OCI-LY1 (cell line): ENCODE measurements around the gene POU3F3.

Source experiments
- H2AFZ ChIP-seq: fragments of 200-600 bp; sonication (generic), shearing (Covaris generic); 2 replicates; pipeline ENCODE4 v1.6.0; 2014; ENCODE audit warnings: antibody characterized with exemption, mild to moderate bottlenecking, low read length
- H3F3A ChIP-seq: fragments of 200-600 bp; sonication (generic), shearing (Covaris generic); 2 replicates; pipeline ENCODE4 v1.6.0; 2014; ENCODE audit warnings: mild to moderate bottlenecking, antibody characterized with exemption, low read length, moderate library complexity; ENCODE audit not compliant: insufficient read depth
- H3K27ac ChIP-seq: fragments of 200-600 bp; sonication (generic); 2 replicates; pipeline ENCODE4 v1.5.1; 2014; ENCODE audit warnings: low read length, mixed run types, mild to moderate bottlenecking, low read depth; ENCODE audit not compliant: poor library complexity, severe bottlenecking
- H3K27me3 ChIP-seq: fragments of 200-600 bp; sonication (generic); 2 replicates; pipeline ENCODE4 v1.6.0; 2014; ENCODE audit warnings: antibody characterized with exemption, mild to moderate bottlenecking, low read length, moderate library complexity; ENCODE audit not compliant: insufficient read depth
- H3K36me3 ChIP-seq: fragments of 200-600 bp; sonication (generic); 2 replicates; pipeline ENCODE4 v1.6.1; 2014; ENCODE audit warnings: mild to moderate bottlenecking, antibody characterized with exemption, low read length, moderate library complexity, mixed read lengths; ENCODE audit not compliant: insufficient read depth
- H3K4me1 ChIP-seq: fragments of 200-600 bp; sonication (generic); 2 replicates; pipeline ENCODE4 v1.5.1; 2014; ENCODE audit warnings: mild to moderate bottlenecking, low read length, moderate library complexity; ENCODE audit not compliant: insufficient read depth, severe bottlenecking
- H3K4me2 ChIP-seq: fragments of 200-600 bp; sonication (generic), shearing (Covaris generic); 2 replicates; pipeline ENCODE4 v1.6.1; 2014; ENCODE audit warnings: low read length
- H3K4me3 ChIP-seq: fragments of 200-600 bp; sonication (generic); 2 replicates; pipeline ENCODE4 v1.5.1; 2014; ENCODE audit warnings: low read length, low read depth, mild to moderate bottlenecking, mixed read lengths; ENCODE audit not compliant: poor library complexity, severe bottlenecking
- H3K79me2 ChIP-seq: fragments of 200-600 bp; shearing (Covaris generic); 2 replicates; pipeline ENCODE4 v1.6.1; 2016; ENCODE audit warnings: mixed run types, low read length, mixed read lengths; ENCODE audit not compliant: insufficient read depth
- H3K9ac ChIP-seq: fragments of 200-600 bp; sonication (generic), shearing (Covaris generic); 2 replicates; pipeline ENCODE4 v1.6.1; 2014; ENCODE audit warnings: mild to moderate bottlenecking, low read length, mixed read lengths
- H3K9me2 ChIP-seq: fragments of 200-600 bp; sonication (generic), shearing (Covaris generic); 2 replicates; pipeline ENCODE4 v1.6.1; 2014; ENCODE audit warnings: low read depth, mild to moderate bottlenecking, low read length, mixed read lengths
- H3K9me3 ChIP-seq: fragments of 200-600 bp; shearing (Covaris generic); 2 replicates; pipeline ENCODE4 v1.6.1; 2014; ENCODE audit warnings: low read length, mixed read lengths
- H4K20me1 ChIP-seq: fragments of 200-600 bp; sonication (generic), shearing (Covaris generic); 2 replicates; pipeline ENCODE4 v1.6.0; 2016; ENCODE audit warnings: mild to moderate bottlenecking, low read length; ENCODE audit not compliant: insufficient read depth
- EZH2 ChIP-seq: fragments of 200-600 bp; sonication (generic), shearing (Covaris generic); IDR thresholded peaks from 2 replicates; pipeline ENCODE4 v1.8.0; 2017; ENCODE audit warnings: borderline replicate concordance, mixed run types, mild to moderate bottlenecking, antibody characterized with exemption, low read length, moderate library complexity, mixed read lengths
- TF ChIP-seq, protein P1 (sequence below): fragments of 200-600 bp; sonication (generic), shearing (Covaris generic); IDR thresholded peaks from 2 replicates; pipeline ENCODE4 v1.5.1; 2017; ENCODE audit warnings: mild to moderate bottlenecking, antibody characterized with exemption, low read length, moderate library complexity, mixed read lengths

The POU3F3 gene

DNA sequence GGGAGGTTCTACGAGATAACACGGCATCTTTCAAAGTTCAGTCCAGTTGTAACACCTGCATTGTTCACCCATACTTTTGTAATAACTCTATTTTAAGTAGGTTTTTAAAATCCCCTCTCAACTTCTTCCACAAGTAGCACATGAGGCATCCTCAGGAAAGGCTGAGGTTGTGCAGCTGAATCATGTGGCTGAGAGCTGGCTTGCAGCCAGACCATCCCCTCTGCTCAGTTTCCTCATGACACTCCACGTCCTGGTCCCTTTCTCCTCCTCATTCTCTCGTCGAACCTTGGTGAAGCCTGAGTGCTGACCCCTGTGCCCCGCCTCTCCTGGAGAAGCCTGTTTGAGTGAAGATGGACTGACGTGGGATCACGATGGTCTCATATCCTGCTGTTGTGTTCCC lies 42.5 kb downstream of the POU3F3 start:
- TF ChIP-seq EZH2: no peak
- TF ChIP-seq, protein P1, sequence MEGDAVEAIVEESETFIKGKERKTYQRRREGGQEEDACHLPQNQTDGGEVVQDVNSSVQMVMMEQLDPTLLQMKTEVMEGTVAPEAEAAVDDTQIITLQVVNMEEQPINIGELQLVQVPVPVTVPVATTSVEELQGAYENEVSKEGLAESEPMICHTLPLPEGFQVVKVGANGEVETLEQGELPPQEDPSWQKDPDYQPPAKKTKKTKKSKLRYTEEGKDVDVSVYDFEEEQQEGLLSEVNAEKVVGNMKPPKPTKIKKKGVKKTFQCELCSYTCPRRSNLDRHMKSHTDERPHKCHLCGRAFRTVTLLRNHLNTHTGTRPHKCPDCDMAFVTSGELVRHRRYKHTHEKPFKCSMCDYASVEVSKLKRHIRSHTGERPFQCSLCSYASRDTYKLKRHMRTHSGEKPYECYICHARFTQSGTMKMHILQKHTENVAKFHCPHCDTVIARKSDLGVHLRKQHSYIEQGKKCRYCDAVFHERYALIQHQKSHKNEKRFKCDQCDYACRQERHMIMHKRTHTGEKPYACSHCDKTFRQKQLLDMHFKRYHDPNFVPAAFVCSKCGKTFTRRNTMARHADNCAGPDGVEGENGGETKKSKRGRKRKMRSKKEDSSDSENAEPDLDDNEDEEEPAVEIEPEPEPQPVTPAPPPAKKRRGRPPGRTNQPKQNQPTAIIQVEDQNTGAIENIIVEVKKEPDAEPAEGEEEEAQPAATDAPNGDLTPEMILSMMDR: no peak
- no peak overlapping the region for H3K27ac ChIP-seq
- no peaks in the 10 kb centered on the region for H3F3A ChIP-seq
- no peak overlapping the region for H2AFZ ChIP-seq
- no peaks in the 10 kb centered on the region for H3K9me2 ChIP-seq
- no peaks in the 10 kb centered on the region for H3K79me2 ChIP-seq
- no peak overlapping the region for H3K9ac ChIP-seq
- H3K4me2 ChIP-seq: no peak overlapping the region
- H3K4me3 ChIP-seq: no peak overlapping the region
- no peaks in the 10 kb centered on the region for H3K36me3 ChIP-seq
- H4K20me1 ChIP-seq: no peaks in the 10 kb centered on the region
- H3K27me3 ChIP-seq: no peaks in the 10 kb centered on the region
- H3K4me1 ChIP-seq: no peaks in the 10 kb centered on the region
- no peaks in the 10 kb centered on the region for H3K9me3 ChIP-seq

DNA sequence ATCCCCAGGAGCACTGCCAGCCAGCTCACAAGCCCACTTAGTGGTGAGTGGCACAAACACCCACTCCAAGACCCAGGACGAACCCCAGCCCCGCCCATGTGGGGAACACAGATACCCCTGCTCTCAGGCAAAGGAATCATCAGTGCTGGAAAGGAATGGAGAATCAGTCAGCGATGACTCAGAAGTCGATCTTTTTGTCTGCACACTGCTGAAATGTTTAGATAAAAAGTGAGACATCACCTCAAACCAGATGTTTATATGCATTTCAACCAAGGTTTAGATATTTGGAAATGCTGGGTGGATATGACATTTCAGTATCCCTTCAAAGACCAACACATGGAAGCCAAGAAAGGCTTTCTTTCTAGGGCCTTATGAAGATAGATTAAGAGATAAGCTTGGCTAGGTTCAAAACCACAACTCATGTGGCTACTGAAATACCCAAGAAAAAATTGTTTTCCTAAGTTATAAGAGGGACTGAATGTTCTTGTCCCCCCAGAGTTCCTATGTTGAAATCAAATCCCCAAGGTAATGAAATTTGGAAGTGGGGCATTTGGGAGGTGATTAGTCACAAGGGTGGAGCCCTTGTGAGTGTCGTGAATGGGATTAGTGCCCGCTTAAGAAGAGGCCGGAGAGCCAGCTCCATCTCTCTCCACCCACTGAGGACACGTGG lies 43.7 kb downstream of the POU3F3 start:
- Histone ChIP-seq H3F3A (no peaks in the 10 kb centered on the region), H3K4me1 (no peaks in the 10 kb centered on the region), H3K4me2 (no peak overlapping the region), H3K9ac (no peak overlapping the region), H3K36me3 (no peaks in the 10 kb centered on the region), H3K79me2 (no peaks in the 10 kb centered on the region), H2AFZ (no peak overlapping the region), H3K9me2 (no peaks in the 10 kb centered on the region), H3K27me3 (no peaks in the 10 kb centered on the region), H3K9me3 (no peaks in the 10 kb centered on the region), H4K20me1 (no peaks in the 10 kb centered on the region), H3K4me3 (no peak overlapping the region), H3K27ac (no peak overlapping the region)
- TF ChIP-seq, protein P1: no peak
- TF ChIP-seq EZH2: no peak

GRCh38 chr2:104900608-104901007 lies 46.7 kb downstream of the POU3F3 start:
- no peaks in the 10 kb centered on the region for H3K9me2 ChIP-seq
- H3K79me2 ChIP-seq: no peaks in the 10 kb centered on the region
- H3K4me1 ChIP-seq: no peaks in the 10 kb centered on the region
- H3F3A ChIP-seq: no peaks in the 10 kb centered on the region
- H3K4me2 ChIP-seq: no peak overlapping the region
- H3K36me3 ChIP-seq: no peaks in the 10 kb centered on the region
- H4K20me1 ChIP-seq: no peaks in the 10 kb centered on the region
- no peak overlapping the region for H2AFZ ChIP-seq
- no peak overlapping the region for H3K4me3 ChIP-seq
- H3K27ac ChIP-seq: no peak overlapping the region
- H3K27me3 ChIP-seq: no peaks in the 10 kb centered on the region
- H3K9me3 ChIP-seq: no peaks in the 10 kb centered on the region
- no peak for TF ChIP-seq EZH2
- TF ChIP-seq, protein P1: no peak
- no peak overlapping the region for H3K9ac ChIP-seq
